GM18858 (cell line): ENCODE measurements around the gene PRKCE.
A peak's percentile ranks its signal among the peaks of the same experiment; 100 is the strongest.
"Not testable (repeated sequence)": the region's sequence is repeated elsewhere in the genome, so short reads cannot be mapped to it uniquely, and the experiment has no call there.

Source experiments
- ATAC-seq: cut with Tn5 transposase; IDR thresholded peaks from one replicate; pipeline ENCODE4 v1.9.1; 2021; ENCODE audit not compliant: unreplicated experiment

Gene PRKCE

DNA sequence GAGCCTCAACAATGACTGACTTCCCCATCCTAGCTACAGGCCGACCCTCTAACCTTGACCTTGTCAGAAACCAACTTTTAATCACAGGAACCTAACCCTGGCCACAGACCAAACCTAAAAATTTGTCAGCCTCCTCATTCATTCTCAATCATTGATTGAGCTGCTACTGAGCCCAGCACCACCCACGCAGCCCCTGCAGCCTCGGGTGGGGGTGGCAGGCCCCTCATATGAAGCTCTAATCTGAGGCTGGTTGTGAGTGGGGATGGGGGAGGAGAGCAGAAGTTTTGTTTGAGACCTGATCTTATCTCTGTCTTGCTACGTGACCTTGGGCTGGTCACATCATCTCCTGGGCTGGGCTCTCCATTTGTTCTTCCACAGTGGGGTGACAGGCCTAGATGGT, 546.2 kb downstream of the PRKCE start:
- ATAC-seq, result no peak

DNA sequence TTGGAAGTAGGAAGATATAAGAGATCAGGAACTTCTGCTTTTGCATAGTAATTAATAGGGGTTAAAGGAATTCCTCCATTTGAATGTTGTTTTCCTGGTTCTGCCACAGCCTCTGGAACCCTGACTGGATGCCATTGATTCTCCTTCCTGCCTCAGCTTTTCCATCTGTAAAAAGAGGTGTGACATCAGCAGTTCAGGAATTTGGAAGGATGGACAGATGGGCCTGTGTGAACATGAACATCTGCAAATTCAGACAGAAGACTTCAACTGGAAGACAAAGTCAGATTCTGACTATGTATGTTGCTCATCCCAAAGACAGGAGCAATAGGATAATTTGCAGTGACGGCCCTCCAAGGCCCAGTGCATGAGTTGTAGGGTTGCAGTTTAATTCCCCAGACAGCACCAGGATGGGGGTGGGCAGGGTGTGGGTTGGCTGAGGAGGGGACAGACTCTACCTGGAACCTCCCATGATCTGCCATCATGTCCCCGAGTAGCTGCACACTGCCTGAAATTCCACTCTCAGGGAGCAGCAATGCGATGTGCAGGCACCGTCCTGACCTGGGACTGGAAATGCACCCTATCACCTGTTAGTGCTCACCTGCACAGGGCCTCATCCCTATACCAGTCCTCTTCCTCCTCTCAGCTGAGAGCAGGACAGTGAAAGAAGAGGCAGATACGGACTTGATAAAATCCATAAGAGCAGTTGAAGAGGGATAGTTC, 546.8 kb downstream of the PRKCE start:
- ATAC-seq, result no peak

DNA sequence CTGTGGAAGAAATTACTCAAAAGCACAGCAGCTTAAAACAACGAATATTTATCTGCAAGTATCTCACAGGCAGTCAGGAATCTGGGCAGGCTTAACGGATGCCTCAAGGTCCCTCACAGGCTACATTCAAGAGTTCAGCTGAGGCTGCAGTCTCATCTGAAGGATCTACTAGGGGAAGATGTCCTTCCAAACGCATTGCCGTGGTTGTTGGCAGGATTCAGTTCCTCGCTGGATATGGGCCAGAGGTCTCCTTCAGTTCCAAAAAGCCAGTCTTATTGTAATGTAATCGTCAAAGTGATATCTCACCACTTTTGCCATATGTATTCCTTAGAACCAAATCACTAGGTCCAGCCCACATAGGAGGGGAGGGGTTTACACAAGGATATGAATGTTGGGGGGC, 547.5 kb downstream of the PRKCE start:
- no peak for ATAC-seq

DNA sequence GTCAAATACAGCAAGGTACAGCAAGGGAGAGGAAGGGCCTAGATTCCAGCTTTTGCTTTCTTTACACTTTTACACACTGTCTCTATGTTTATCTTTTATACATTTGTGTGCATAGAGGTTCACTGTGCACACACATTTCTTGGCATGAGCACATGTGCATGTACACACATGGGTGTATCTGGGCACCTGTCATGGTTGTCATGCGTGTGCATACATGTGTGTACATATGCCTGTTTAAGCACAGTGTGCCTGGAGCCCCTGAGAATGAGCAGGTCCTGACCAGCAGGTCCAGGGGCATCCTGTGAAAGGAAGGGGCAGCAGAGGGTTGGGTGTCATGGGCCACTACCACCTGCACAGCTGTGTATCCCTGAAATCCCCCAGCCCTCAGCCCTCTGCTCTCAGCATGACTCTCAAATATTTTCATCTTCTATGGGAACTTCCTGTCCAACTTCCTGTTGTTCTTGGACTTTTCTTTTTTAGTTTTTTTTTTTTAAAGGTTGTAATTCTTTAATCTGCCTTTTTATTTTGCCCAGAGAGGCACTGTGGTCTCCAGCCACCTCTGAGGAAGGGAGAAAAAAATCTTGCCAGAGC, 548.7 kb downstream of the PRKCE start:
- ATAC-seq, result no peak

DNA sequence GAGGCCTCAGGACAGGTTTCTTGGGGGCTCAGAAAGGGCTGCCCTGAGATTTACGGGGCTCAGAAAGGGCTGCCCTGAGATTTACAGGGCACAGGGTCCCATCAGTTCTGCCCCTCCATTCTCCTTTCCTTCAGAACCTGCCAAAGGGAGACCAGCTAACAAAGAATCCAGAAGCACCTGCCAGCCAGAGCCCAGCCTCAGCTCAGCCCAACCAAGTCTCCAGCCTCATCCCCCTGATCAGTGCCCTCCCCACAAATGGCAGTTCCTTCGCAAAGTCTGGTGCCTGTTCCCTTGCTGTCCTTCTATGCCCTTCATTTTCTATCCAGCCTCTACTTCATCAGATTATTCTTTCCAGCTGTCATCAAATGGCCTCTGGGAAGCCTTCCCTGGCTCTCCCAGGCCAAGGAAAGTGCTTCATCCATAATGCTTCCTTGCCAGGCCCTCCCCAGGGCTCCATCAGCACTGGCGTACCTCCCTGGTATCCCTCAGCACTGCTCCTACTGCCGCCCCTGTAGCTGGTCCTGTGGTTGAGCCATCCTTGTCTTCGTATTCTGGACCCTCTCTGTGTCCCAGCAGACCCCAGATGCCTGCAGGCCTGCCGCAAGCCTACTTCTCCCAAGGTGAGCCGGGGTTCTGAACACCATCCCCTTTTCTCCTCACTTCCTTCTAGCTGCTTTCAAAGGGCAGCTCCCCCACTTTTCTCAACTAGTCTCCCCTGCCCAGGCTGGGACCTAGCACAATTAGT, 549.6 kb downstream of the PRKCE start:
- ATAC-seq, result no peak

DNA sequence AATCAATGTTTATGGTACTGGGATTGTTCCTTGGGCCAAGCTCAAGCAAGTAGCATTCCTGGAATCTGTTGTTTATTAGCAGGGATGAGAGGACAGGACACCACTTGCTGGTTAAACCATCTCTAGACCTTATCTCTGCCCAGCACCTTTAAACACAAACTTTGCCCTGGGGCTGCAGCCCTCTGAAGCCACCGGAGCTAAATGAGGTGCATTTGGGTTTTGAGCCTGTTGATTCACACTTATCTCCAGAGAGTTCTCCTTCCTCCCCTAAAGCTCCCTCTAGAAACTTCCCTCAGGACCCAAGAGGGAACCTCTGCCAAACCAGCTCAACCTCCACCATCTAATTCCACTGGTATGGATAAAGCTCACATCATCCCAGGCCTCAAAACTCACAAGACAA, 551.0 kb downstream of the PRKCE start:
- ATAC-seq, result no peak

DNA sequence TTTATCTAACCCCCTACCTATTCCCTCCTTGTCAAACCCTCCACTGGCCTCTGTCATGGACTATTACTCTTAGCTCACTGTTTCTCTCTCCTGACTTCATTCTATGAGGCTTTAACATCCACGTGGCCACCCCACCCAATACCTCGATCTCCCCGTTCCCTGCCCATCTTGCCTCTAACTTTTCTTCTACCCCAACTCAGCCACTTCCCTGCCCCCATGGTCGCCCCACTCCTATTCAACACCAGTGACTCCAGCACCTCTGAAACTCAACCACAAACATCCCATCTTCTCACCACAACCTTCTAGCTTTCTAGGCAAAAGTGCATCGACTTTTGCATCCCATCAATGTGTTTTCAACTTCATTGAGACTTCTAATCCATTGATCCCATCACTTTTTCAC, 551.5 kb downstream of the PRKCE start:
- no peak for ATAC-seq

DNA sequence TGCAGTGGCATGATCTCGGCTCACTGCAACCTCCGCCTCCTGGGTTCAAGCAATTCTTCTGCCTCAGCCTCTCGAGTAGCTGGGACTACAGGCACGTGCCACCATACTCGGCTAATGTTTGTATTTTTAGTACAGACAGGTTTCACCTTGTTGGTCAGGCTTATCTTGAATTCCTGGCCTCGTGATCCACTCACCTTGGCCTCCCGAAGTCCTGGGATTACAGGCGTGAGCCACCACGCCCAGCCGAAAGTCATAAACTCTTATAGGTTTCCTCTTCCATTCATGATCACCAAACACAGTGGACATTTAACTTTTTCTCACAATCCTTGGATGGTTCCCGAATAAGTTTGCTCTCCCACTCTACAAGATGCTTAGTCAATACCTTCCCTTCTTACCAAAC, 552.2 kb downstream of the PRKCE start:
- not testable (repeated sequence) for ATAC-seq

DNA sequence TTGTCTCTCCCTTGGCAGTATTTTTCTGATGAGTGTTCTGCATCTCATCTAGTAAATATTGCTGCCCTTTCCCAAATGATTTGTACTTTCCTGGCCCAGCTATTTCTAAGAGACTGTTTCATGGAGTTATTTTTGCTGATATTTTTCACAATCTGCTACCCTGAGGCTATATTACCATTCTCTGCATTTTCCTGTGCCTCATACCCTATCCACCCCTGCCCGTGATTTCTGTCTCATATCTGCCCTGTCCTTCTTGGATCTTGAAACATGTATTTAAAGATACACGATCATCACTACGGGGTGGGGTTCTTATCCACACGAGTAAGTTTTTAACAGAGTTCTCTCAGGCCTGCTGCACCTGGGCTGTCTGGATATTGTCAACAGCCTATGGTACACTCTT, 556.1 kb downstream of the PRKCE start:
- no peak for ATAC-seq

DNA sequence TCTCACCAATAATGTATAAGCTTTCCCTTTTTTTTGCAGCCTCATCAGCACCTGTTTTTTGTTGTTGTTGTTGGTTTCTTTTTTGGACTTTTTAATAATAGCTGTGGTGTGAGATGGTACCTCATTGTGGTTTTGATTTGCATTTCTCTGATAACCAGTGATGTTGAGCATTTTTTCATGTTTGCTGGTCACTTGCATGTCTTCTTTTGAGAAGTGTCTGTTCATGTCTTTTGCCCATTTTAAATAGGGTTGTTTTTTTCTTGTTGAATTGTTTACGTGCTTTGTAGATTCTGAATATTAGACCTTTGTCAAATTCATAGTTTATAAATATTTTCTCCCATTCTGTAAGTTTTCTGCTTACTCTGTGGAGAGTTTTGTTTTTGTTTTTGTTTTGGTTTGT, 557.3 kb downstream of the PRKCE start:
- no peak for ATAC-seq

DNA sequence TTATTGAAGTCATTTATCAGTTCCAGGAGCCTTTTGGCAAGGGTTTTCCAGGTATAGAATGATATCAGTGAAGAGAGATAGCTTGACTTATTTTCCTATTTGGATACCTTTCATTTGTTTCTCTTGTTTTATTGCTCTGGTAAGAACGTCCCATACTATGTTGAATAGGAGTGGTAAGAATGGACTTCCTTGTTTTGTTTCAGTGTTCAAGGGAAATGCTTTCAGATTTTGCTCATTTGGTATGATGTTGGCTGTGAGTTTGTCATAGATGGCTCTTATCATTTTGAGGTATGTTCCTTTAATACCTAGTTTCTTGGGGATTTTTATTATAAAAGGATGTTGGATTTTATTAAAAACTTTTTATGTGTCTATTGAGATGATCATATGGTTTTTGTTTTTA, 558.6 kb downstream of the PRKCE start:
- no peak for ATAC-seq

DNA sequence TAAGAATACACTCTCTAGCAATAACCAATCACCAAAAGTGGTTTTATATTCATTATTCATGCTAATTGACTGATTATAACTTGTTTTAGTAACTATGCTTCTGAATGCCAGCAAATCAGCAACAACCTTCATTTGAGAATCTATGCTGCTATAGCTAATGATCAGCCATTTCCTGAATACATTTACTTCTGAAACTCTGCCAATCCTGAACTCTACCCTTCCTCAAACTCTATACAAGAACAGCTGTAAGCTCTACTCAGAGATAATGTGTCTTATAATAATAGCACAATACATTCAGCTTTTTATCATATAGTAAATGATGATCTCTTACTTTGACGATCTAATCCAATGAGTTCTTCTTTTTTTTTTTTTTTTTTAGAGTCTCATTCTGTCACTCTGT, 560.0 kb downstream of the PRKCE start:
- no peak for ATAC-seq

DNA sequence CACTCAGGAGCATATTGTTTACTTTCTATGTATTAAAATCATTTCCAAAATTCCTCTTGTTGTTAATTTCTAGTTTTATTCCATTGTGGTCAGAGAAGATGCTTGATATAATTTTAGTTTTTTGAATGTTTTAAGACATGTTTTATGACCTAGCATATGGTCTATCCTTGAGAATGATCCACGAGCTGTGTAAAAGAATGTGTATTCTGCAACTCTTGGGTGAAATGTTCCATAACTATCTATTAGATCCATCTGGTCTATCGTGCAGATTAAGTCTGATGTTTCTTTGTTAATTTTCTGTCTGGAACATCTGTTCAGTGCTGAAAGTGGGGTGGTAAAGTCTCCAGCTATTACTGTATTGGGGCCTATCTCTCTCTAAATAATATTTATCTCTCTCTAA, 562.4 kb downstream of the PRKCE start:
- ATAC-seq, result no peak

DNA sequence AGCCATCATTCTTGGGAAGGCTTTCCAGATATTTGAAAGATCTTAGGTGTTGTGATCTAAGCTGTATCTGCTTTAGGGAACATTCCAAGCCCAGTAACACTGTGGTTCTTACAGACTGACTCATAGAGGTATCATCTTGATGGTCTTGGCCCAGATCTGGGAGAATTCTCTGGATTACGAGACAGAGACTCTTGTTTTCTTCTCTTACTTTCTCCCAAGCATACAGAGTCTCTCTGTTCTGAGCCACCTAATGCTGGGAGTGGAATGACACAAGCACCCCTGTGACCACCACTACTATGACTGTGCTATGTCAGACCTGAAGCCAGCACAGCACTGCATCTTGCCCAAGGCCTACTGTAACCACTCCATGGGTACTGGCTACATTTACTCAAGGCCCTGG, 564.7 kb downstream of the PRKCE start:
- no peak for ATAC-seq

DNA sequence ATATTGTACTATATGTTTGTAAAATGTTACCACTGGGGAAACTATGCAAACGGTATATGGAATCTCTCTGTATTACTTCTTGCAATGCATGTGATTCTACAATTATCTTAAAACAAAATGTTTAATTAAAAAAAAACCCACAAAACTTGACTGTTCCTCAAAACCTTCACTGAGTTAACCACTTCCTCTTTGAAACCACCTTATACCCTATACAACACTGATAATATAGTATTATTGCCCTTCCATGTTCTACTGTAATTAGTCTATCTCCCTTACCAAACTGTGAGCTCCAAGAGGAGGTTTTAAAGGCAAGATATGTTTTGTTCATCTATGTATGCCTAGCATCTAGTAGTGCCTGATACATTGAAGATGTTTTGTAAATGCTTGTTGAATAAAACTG, 572.0 kb downstream of the PRKCE start:
- ATAC-seq, result not testable (repeated sequence)

DNA sequence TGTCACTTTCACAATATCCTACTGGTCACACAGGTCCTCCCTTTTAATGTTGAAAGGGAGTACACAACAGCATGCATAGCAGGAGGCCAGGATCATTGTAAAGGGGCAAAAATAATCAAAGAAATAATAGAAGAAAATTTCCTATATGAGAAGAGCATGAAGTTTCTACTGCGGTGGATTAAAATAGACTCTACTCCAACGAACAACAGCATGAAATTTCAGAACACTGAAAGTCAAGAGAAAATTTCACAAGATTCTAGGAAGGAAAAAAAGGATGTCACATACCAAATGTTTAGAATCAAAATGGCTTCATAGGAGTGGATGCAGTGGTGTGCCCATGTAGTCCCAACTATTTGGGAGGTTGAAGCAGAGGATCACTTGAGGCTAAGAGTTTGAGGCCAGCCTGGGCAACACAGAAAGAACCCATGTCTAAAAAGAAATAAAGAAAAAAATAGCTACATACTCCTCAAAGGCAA, 573.7 kb downstream of the PRKCE start:
- ATAC-seq, result no peak

DNA sequence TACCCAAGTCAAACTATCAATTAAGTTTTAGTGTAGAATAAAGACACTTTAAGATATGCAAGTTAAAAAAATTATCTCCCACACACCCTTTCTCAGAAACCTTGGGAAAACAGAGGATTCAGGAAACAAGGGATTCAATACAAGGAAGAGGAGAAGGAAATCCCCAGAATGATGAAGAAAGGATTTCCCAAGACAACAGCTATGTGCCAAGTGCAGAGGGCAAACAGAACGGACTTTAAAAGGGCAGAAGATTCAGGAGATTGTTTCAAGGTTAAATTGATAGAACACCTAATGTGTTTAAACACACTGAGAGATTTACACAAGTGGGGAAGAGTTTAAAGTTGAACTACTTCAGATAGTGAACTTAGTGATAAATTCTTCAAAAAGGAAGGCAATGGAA, 574.3 kb downstream of the PRKCE start:
- no peak for ATAC-seq

DNA sequence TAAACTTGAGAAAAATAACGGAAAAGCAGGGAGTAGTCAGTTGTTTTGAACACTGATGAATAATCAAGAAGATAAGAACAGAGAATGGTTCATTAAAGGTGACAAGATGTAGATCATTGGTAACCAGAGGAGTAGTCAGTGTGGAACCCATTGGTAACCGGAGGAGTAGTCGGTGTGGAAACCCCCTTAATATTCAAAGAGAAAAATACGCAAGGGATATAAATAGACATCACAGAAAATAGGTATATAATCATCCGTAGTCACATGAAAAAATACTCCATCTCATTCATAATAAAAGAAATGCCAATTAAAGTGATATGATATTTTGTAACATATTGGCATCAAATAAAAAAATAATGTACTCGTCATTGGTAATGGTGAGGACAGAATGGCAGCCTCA, 575.1 kb downstream of the PRKCE start:
- no peak for ATAC-seq

DNA sequence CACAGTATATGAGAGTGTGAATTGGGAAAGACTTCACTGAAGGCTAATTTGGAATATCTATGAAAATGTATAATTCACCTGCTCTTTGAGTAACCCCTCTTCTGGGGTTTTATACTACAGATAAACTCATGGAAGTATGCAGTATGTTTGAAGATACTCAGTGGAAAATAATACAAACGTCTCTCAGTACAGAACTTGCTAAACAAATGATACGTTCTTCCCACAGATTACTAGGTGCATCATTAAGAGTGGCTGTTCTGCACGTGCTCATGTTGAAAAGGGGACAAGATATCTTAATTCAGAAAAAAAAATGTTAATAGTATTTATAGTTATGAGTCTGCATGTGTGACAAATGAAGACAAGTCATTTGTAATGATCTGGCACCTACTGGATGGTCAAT, 575.5 kb downstream of the PRKCE start:
- no peak for ATAC-seq

DNA sequence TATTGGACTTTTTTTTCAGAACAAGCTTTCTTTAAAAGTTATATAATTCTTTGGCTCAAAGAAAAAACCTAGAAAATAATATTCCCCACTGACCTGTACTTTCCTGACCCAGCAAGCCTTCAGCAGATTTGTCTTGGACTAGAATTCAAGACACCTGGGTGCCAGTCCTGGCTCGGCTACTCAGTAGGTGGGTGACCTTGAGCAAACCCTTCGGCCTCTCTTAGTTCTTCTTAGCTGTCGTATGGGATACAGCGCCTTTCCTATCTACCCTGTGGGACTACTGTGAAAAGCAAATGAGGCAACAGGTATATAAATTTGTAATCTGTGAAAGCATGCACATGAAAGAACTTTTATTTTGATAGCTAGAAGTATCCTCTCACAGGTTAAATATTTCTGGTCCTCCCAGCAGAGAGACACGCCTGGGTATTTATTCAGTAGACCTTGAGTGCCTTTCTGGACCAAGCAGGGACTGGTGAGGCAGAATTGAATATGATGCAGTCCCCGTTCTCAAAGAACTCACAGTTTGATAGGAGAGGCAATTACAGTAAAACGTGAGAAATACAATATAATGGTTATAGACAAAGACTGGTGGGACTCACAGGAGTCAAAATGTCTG, 576.3 kb downstream of the PRKCE start:
- no peak for ATAC-seq

DNA sequence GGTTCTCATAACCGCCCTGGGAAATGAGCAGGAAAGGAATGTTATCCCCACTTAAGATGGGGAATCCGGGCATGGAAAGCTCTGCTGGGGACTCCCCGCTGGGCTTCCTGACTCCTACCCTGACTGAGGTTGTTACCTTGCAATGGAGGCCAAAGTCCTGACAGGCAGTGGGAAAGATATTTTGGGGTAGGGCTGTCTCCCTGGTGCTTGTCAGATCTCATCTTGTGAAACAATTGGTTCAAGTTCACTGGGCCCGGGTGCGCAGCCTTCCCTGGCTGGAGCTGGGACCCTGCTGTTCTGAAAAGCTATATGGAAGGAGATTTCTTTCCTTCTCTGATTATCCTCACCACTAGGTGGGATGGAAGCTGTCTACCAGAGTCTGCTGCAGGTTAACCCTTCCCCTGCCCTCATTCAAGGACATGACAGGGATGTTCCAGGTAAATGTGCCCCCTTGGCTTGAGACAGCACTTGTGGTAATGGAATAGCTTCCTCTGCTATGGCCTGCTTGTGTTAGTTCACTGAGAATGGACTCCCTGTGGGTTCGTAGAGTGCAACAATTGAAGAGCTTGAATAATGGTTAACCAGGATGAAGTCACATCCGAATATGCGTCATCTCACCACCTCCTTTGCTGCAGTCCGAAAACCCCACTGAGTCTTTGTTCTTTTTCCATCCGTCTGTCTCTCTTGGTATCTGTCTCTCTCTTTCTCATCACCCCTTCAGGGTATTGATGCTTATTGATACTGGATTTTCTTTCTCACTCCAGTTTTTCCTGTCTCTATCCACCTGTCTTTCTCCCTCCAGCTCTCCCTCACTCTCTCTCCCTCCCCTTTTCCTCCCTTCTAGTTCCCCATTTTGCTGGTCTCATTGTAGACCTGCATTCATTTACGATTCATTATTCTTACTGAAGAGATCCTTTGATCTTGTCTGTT, 577.9 kb downstream of the PRKCE start:
- ATAC-seq, result peak; percentile 53
